HG03439 (cell line): Measurements from ENCODE around the gene FAM181B.

Experiments used
- ATAC-seq: cut with Tn5 transposase; IDR thresholded peaks from one replicate; pipeline ENCODE4 v1.9.1; 2021; ENCODE audit warnings: mild to moderate bottlenecking, moderate library complexity; ENCODE audit not compliant: unreplicated experiment

FAM181B gene

GRCh38 chr11:82686211-82686610 is 47.5 kb downstream of the FAM181B start:
- no peak for ATAC-seq

GRCh38 chr11:82683029-82683428 is 50.6 kb downstream of the FAM181B start:
- no peak for ATAC-seq

GRCh38 chr11:82682003-82682751 is 51.5 kb downstream of the FAM181B start:
- ATAC-seq: peak; percentile 90

- ATAC-seq: no peak
Measured at GRCh38 chr11:82680252-82680651, 53.4 kb downstream of the FAM181B start.
